Tibial nerve (tissue), 4 donors: ENCODE results near the gene CAMK1D. TPM values are rescaled to one million over a fixed set of nuclear protein-coding genes. Genes with fewer than 3 reads are reported as not detected.
A peak's percentile ranks its signal among the peaks of the same experiment; 100 is the strongest.

Source experiments
- DNase-seq, 2 donors: peaks; one replicate each; pipeline ENCODE4 v3.0.0-alpha.2; 2019; ENCODE audit warnings: low spot score in 2 of 2
- H3K27ac ChIP-seq, 4 donors: fragments of 200-600 bp; sonication (generic) in 3 of 4; one replicate each; pipeline ENCODE4 v1.5.1; 2017 to 2019; ENCODE audit warnings: mild to moderate bottlenecking in 1 of 4
- H3K27me3 ChIP-seq, 2 donors: fragments of 200-600 bp; sonication (generic) in 1 of 2; one replicate each; pipeline versions ENCODE4 v1.5.1 to v1.6.0; 2017 to 2019
- H3K36me3 ChIP-seq, 3 donors: fragments of 200-600 bp; sonication (generic); one replicate each; pipeline ENCODE4 v1.5.1; 2018 to 2019
- H3K4me1 ChIP-seq, 4 donors: fragments of 200-600 bp; sonication (generic) in 3 of 4; one replicate each; pipeline ENCODE4 v1.5.1; 2017 to 2019
- H3K4me3 ChIP-seq, 4 donors: fragments of 200-600 bp; sonication (generic) in 3 of 4; one replicate each; pipeline ENCODE4 v1.5.1; 2017 to 2019; ENCODE audit warnings: mild to moderate bottlenecking in 1 of 4, moderate library complexity in 1 of 4
- H3K9me3 ChIP-seq, 4 donors: fragments of 200-600 bp; sonication (generic) in 3 of 4; one replicate each; pipeline ENCODE4 v1.5.1; 2017 to 2019
- EP300 ChIP-seq, 2 donors: sonication (generic); formaldehyde crosslinking; IDR thresholded peaks; one replicate each; pipeline ENCODE4 v1.6.1; 2017; ENCODE audit warnings: antibody characterized with exemption in 2 of 2, mild to moderate bottlenecking in 1 of 2
- POLR2A ChIP-seq, 2 donors: fragments of 450-650 bp; IDR thresholded peaks; one replicate each; pipeline ENCODE4 v1.6.1; 2017; ENCODE audit warnings: antibody characterized with exemption in 2 of 2, mild to moderate bottlenecking in 2 of 2, moderate library complexity in 2 of 2
- WGBS, 2 donors: methylation state at CpG; one replicate each; pipeline ENCODE4 v1.1.5; 2018; 5-methylcytosine and 5-hydroxymethylcytosine counted together
- total RNA-seq, 4 donors: library from RNA; depleted of rRNA; stranded (reverse); fragments of >200 nt; gene quantifications; one replicate each; pipeline ENCODE4 v1.1.0, GENCODE V29; 2016
- TF ChIP-seq, protein P1 (sequence below), 5 experiments: fragments of 200-600 bp in 3 of 5; fragments of 450-650 bp in 2 of 5; sonication (generic) in 3 of 5; IDR thresholded peaks; one replicate each; pipeline ENCODE4 v1.5.1; 2016 to 2019; ENCODE audit warnings: antibody characterized with exemption in 5 of 5, mild to moderate bottlenecking in 3 of 5, moderate library complexity in 2 of 5

CAMK1D gene
- total RNA-seq, 4 donors from 2014 or later, result 6.9 to 20.5 (median 17.2) TPM

DNA sequence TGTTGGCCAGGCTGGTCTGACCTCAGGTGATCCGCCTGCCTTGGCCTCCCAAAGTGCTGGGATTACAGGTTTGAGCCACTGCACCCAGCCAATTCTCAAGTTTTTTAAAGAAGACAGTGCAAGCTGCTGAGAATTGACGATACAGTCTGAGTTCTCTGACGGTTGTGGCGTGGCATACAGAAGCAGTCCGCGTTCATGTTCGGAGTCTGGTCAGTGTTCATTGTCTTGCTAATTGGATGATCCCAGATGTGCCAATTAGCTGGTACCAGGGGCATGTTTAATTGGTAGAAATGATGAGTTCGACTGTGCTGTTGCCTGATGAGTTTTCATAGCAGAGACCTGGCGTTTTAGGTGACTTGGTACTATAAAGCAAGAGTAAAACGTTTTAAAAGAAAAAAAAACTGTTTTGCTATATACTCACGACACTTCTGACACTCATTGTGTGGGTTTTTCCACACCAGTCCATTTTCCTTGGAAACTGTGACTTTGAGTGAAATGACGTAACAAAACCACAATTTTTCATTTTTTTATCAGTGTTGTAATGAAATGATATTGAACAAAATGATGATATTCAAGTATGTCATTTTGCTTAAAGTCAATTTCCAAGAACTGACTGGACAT is 32.3 kb downstream of the CAMK1D start:
- TF ChIP-seq POLR2A (IDR thresholded peaks at IDR 0.05) (no peak), EP300 (IDR thresholded peaks at IDR 0.05) (no peak)
- TF ChIP-seq, protein P1, sequence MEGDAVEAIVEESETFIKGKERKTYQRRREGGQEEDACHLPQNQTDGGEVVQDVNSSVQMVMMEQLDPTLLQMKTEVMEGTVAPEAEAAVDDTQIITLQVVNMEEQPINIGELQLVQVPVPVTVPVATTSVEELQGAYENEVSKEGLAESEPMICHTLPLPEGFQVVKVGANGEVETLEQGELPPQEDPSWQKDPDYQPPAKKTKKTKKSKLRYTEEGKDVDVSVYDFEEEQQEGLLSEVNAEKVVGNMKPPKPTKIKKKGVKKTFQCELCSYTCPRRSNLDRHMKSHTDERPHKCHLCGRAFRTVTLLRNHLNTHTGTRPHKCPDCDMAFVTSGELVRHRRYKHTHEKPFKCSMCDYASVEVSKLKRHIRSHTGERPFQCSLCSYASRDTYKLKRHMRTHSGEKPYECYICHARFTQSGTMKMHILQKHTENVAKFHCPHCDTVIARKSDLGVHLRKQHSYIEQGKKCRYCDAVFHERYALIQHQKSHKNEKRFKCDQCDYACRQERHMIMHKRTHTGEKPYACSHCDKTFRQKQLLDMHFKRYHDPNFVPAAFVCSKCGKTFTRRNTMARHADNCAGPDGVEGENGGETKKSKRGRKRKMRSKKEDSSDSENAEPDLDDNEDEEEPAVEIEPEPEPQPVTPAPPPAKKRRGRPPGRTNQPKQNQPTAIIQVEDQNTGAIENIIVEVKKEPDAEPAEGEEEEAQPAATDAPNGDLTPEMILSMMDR (IDR thresholded peaks at IDR 0.05), result no peak
- H3K27me3 ChIP-seq, result no peaks in the 10 kb centered on the region
- H3K4me1 ChIP-seq, result peaks cover 0 to 4% (median 0%) of the 10 kb centered on the region in 4 donors
- DNase-seq, result no peak
- H3K27ac ChIP-seq, result no peak overlapping the region
- no peaks in the 10 kb centered on the region for H3K9me3 ChIP-seq
- 89 to 91% methylated on average over 12 of the region's 12 CpGs for WGBS, 2 donors
- H3K36me3 ChIP-seq, result no peaks in the 10 kb centered on the region
- H3K4me3 ChIP-seq, result no peak overlapping the region

GRCh38 chr10:12382157-12382548 is 32.8 kb downstream of the CAMK1D start:
- Histone ChIP-seq H3K4me3 (no peak overlapping the region), H3K36me3 (no peaks in the 10 kb centered on the region), H3K4me1 (peaks cover 0 to 4% (median 0%) of the 10 kb centered on the region in 4 donors), H3K27ac (no peak overlapping the region), H3K9me3 (no peaks in the 10 kb centered on the region), H3K27me3 (no peaks in the 10 kb centered on the region)
- no peak for DNase-seq
- TF ChIP-seq EP300 (IDR thresholded peaks at IDR 0.05) (no peak), POLR2A (IDR thresholded peaks at IDR 0.05) (no peak)
- TF ChIP-seq, protein P1 (IDR thresholded peaks at IDR 0.05), result no peak
- 97 to 100% methylated on average over 1 of the region's 1 CpG for WGBS, 2 donors

GRCh38 chr10:12382956-12383531 is 33.7 kb downstream of the CAMK1D start:
- no peak for TF ChIP-seq EP300 (IDR thresholded peaks at IDR 0.05)
- TF ChIP-seq POLR2A (IDR thresholded peaks at IDR 0.05), result no peak
- TF ChIP-seq, protein P1 (IDR thresholded peaks at IDR 0.05), result no peak
- H3K36me3 ChIP-seq, result no peaks in the 10 kb centered on the region
- no peak overlapping the region for H3K4me3 ChIP-seq
- H3K27ac ChIP-seq, result peak overlapping the region in 1 of 4 donors; percentile 45
- DNase-seq, result no peak
- no peaks in the 10 kb centered on the region for H3K27me3 ChIP-seq
- peaks cover 0 to 4% (median 0%) of the 10 kb centered on the region in 4 donors for H3K4me1 ChIP-seq
- 55 to 59% methylated on average over 4 of the region's 4 CpGs for WGBS, 2 donors
- H3K9me3 ChIP-seq, result no peaks in the 10 kb centered on the region

DNA sequence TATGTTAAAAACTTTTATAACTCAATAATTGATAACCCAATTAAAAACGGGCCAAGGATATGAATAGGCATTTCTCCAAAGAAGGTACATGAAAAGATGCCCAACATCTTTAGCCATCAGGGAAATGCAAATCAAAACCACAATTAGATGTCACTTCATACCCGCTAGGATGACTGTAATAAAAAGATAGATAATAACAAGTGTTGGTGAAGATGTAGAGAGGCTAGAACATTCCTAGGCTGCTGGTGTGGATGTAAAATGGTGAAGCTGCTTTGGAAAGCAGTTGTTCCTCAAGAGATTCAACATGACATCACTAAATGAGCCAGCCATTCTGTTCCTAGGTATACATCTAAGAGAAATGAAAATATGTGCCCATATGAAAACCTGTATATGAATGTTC is 35.6 kb downstream of the CAMK1D start:
- Histone ChIP-seq H3K4me1 (peaks cover 0 to 17% (median 0%) of the 10 kb centered on the region in 4 donors), H3K4me3 (no peak overlapping the region), H3K9me3 (no peaks in the 10 kb centered on the region), H3K27me3 (no peaks in the 10 kb centered on the region), H3K27ac (no peak overlapping the region), H3K36me3 (no peaks in the 10 kb centered on the region)
- no peak for DNase-seq
- 95 to 98% methylated on average over 2 of the region's 2 CpGs for WGBS, 2 donors
- TF ChIP-seq EP300 (IDR thresholded peaks at IDR 0.05), result no peak
- no peak for TF ChIP-seq POLR2A (IDR thresholded peaks at IDR 0.05)

DNA sequence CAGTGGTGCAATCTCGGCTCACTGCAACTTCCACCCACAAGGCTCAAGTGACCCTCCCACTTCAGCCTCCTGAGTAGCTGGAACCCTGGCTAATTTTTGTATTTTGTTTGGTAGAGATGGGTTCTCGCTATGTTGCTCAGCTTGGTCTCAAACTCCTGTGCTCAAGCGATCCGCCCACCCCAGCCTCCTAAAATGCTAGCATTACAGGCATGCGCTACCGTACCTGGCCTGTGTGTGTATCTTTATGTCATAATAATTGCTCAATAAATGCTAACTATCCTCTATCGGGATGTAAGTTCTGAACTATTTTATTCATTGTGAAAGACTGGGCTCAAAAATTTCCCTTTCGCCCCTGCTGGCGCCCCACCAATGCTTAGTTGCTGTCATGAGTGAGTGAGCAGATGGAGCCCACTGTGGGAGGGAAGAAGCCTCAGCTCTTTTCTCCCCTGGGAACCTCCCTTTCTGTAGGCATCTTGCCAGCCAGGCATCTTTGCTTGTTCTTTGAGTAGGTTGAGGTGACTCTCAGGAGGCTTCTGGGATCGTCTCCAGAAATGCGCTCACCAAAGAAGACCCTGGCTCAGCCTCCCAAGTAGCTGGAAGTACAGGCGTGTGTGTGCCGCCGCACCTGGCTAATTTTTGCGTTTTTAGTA is 38.3 kb downstream of the CAMK1D start:
- TF ChIP-seq, protein P1 (IDR thresholded peaks at IDR 0.05), result no peak
- TF ChIP-seq EP300 (IDR thresholded peaks at IDR 0.05) (no peak), POLR2A (IDR thresholded peaks at IDR 0.05) (no peak)
- no peak overlapping the region for H3K4me3 ChIP-seq
- no peaks in the 10 kb centered on the region for H3K36me3 ChIP-seq
- no peak overlapping the region for H3K27ac ChIP-seq
- H3K4me1 ChIP-seq, result peaks cover 0 to 34% (median 7%) of the 10 kb centered on the region in 4 donors
- DNase-seq, result no peak
- H3K9me3 ChIP-seq, result no peaks in the 10 kb centered on the region
- 92 to 93% methylated on average over 15 of the region's 15 CpGs for WGBS, 2 donors
- H3K27me3 ChIP-seq, result no peaks in the 10 kb centered on the region
